SK-N-MC (cell line): ENCODE results near the gene MMP14.

ENCODE experiments used
- EZH2 ChIP-seq: fragments of 200-600 bp; sonication (generic); IDR thresholded peaks from one replicate; pipeline ENCODE4 v1.6.1; 2017; ENCODE audit warnings: antibody characterized with exemption
- POLR2AphosphoS5 ChIP-seq: IDR thresholded peaks from 2 replicates; pipeline ENCODE4 v1.6.1; 2012; ENCODE audit warnings: mild to moderate bottlenecking, low read depth, low read length, borderline replicate concordance

GRCh38 chr14:22820731-22821130 is 15.7 kb upstream of the MMP14 start:
- TF ChIP-seq POLR2AphosphoS5, result no peak
- TF ChIP-seq EZH2, result no peak
